GM12801 (cell line): ENCODE data around the gene TOPORS.

Experiments
- CTCF ChIP-seq: IDR thresholded peaks from one replicate; pipeline ENCODE4 v1.5.1; 2011; ENCODE audit warnings: control low read depth; ENCODE audit not compliant: insufficient read length; ENCODE audit errors: extremely low read depth

TOPORS gene

GRCh38 chr9:32552172-32552872 is at the start of gene TOPORS, which contains the start of gene SMIM27:
TOPORS (minus strand) TSS chr9:32552586; CDS start chr9:32552436, 150 bp downstream.
SMIM27 (plus strand) TSS chr9:32552327; CDS start chr9:32552435, 108 bp downstream.
- TF ChIP-seq CTCF, result no peak

DNA sequence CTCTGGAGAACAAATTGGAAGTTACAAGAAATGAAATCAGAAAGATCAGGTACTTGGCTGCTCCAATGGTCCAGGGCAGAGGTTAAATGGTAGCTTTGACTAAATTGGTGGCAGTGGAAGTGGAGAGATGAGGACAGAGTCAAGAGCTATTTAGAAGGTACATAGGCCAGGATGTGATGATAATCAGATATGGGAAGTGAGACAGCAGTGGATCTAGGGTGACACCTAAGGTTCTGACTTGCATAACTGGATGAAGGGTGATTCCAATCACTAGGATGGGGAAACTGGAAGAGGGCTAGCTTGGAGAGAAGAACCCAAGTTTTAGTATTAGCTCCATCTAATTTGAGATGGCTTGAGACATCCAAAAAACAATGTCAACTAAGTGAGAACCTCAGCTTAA is 44.5 kb upstream of the TOPORS start:
- TF ChIP-seq CTCF, result no peak

DNA sequence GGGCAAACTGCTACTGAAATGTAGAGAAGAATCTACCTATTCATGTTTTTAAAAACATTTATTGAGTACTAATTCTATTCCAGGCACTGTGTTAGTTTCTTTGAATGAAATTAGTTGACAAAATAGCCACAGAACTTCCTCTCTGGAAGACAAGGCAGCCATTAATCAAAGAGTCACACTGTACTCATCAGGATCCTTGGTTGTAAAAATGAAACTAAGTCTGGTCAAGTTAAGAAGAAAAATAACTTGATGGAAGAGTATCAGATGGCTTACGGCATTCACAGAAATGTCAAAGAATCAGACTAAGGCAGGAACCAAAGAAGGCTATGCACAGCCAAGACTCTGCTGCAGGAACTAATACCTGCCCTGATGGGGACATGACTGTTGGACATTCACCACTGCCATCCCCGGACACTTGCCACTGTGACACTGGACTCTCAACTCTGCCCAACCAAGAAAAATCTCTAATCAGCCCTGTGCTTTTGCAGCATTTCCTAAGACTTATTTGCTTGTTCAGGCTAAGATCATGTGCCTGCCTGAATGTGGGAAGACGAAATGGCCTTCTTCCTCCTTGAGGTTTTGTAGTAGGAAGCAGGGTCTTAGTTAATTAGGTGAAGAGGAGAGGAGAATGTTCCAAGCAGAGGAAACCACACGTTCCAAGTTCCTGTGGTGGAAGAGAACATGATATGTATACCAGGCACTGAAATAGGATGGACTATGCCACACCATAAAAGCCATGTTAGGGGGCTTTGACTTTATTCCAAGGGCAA is 43.9 kb upstream of the TOPORS start:
- TF ChIP-seq CTCF, result no peak

DNA sequence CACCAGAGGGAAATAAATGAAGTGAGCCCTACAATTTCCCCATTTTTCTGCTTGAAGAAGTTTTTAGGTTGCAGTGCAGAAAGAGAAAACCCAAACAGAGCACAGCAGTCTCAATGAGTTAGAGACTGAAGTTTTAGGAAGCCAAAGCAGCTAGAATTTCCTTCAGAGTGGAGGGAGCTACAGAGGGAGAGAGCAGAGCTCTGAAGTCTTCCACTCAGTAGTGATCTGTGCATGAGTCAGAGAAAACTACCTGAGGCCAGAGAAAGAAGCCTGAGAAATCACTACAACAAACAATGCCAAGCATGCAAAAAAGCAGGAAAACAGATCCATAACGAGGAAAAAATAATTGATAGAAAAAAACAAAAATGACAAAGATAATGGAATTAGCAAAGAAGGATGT is 38.5 kb upstream of the TOPORS start:
- no peak for TF ChIP-seq CTCF

DNA sequence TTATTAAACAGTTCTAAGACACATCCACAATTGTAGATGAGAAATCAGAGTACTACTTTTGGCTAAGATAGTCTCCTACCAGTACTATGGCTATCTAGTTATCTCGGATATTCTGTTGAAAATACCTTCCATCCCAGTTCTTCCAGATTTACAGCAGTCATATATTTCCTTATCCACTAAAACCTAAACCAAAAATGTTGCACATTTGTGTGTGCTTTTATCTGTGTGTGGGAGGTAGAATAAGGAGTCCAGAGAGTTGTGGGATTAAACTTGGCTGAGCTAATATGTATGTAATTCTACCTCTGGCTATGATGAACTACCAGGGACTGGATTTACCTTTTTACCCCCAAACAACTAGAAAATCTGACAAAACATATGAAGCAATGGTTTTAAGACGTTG is 38.1 kb upstream of the TOPORS start:
- no peak for TF ChIP-seq CTCF

DNA sequence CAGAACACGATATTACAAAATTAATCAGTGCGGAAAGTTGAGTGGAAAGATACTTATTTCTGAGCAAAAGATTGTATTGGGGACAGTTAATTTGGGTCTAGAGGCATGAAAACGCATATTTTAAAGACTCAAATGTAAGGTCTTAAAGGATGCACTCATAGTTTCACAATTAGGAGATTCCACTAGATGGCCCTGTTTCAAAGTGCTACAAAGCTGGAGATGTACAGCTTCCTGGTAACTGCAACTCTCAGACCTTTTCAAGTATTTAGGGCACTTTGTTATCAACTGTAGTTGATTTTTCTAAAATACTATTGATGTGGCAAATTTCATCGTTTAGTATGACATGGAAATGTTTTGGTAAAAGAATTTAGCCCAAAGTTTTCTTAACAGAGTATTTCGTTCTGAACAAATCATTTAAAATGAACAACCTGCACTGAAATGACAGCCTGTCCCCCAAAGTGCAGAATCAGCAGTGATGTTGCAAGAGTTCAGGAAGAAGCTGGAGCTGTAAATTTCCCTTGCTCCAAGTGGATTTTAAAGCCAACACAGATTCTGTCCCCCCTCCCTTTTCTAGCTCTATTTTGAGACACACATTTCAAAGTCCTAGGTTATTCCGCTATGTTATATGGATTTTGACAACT is 36.8 kb upstream of the TOPORS start:
- TF ChIP-seq CTCF, result no peak

DNA sequence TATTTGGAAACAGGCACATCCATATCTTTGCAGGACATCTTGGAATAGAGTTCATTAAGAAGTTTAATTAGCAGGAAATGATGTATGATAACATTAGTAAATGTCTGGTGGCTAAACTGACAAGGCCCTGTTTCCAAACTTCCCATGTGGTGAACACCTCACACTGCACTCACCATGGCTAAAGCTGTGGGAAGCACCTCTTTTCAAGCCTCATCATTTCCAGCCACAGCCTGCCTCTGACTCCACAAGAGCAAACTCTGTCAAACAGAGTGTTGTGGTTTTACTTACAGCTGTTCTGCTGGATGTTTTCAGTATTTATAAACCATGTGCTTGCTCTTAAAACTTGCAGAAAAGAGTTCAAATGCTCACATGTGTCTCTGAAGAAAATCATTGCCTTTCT is 35.5 kb upstream of the TOPORS start:
- TF ChIP-seq CTCF, result no peak
